GM12878 (cell line): ENCODE data around the gene BANP. TPM values are rescaled to one million over a fixed set of nuclear protein-coding genes. Genes with fewer than 3 reads are reported as not detected.

Experiments
- ATAC-seq: fragments of 200-7000 bp; cut with Tn5 transposase; 3 replicates; pipeline ENCODE4 v1.9.1; 2020; ENCODE audit warnings: mild to moderate bottlenecking, moderate library complexity
- BruUV-seq: library from RNA; stranded (reverse); fragments of 400-500 nt; replicated peaks from 2 replicates; lab custom pipeline; 2021; lab: Mats Ljungman, UMichigan
- CTCF ChIA-PET: fragments of 300-600 bp; sonication (Branson Sonifier 250); formaldehyde crosslinking; extraction: SDS; loops from one replicate; lab custom pipeline; 2021; ENCODE audit warnings: inconsistent platforms; lab: Yijun Ruan, JAX
- POLR2A ChIA-PET: fragments of 350-600 bp; formaldehyde crosslinking; extraction: SDS; loops from one replicate; lab custom pipeline; 2021; ENCODE audit warnings: inconsistent platforms; lab: Charles Lee
- RAD21 ChIA-PET: fragments of 300-600 bp; sonication (Branson Sonifier 250); formaldehyde crosslinking; loops from one replicate; lab custom pipeline; 2023; ENCODE audit warnings: antibody characterized with exemption; ENCODE audit not compliant: unreplicated experiment; lab: Charles Lee
- SMC1A ChIA-PET: fragments of 300-600 bp; sonication (Branson Sonifier 250); formaldehyde crosslinking; loops from one replicate; lab custom pipeline; 2023; ENCODE audit not compliant: unreplicated experiment, uncharacterized antibody; lab: Charles Lee
- DNase-seq: peaks from one replicate; pipeline ENCODE4 v3.0.0-alpha.2; 2011; ENCODE audit warnings: low read depth, low spot score
- FAIRE-seq: peaks from 3 replicates; lab custom pipeline; 2011; peaks lifted over from hg19 to GRCh38; lab: Jason Lieb, UNC
- H2AFZ ChIP-seq: 2 replicates; pipeline ENCODE4 v1.6.0; 2011; ENCODE audit warnings: low read depth, low read length, control low read depth; ENCODE audit not compliant: control insufficient read depth
- H3K27ac ChIP-seq: 2 replicates; pipeline ENCODE4 v1.5.1; 2011; ENCODE audit warnings: control low read depth; ENCODE audit not compliant: control insufficient read depth, insufficient read depth
- H3K27me3 ChIP-seq, 2 experiments: replicated peaks in 1 of 2; 2 replicates each; pipeline versions ENCODE4 v1.6.0 to v1.6.1; 2011; ENCODE audit warnings: low read length in 1 of 2; ENCODE audit not compliant: control insufficient read depth in 2 of 2, insufficient read depth in 2 of 2
- H3K36me3 ChIP-seq, 2 experiments: 2 replicates each; pipeline ENCODE4 v1.5.1; 2011; ENCODE audit warnings: low read length in 1 of 2; ENCODE audit not compliant: control insufficient read depth in 2 of 2, insufficient read depth in 2 of 2
- H3K4me1 ChIP-seq: 2 replicates; pipeline ENCODE4 v1.6.1; 2011; ENCODE audit warnings: mild to moderate bottlenecking, low read length, moderate library complexity, mixed read lengths; ENCODE audit not compliant: control insufficient read depth, insufficient read depth
- H3K4me2 ChIP-seq: 2 replicates; pipeline ENCODE4 v1.6.0; 2011; ENCODE audit warnings: control low read depth; ENCODE audit not compliant: control insufficient read depth, insufficient read depth
- H3K4me3 ChIP-seq: fragments of 200-600 bp; sonication (generic); 2 replicates; pipeline ENCODE4 v1.5.1; 2016
- H3K79me2 ChIP-seq: 2 replicates; pipeline ENCODE4 v1.6.0; 2011; ENCODE audit warnings: low read length; ENCODE audit not compliant: control insufficient read depth, insufficient read depth
- H3K9ac ChIP-seq: 2 replicates; pipeline ENCODE4 v1.8.0; 2011; ENCODE audit warnings: low read length, control low read depth, mixed read lengths; ENCODE audit not compliant: control insufficient read depth, insufficient read depth
- H3K9me3 ChIP-seq: replicated peaks from 3 replicates; pipeline ENCODE4 v1.5.1; 2011; ENCODE audit warnings: mild to moderate bottlenecking, low read length; ENCODE audit not compliant: control insufficient read depth, insufficient read depth
- H4K20me1 ChIP-seq: 2 replicates; pipeline ENCODE4 v1.6.0; 2011; ENCODE audit not compliant: control insufficient read depth, insufficient read depth
- CREB1 ChIP-seq: IDR thresholded peaks from 2 replicates; pipeline ENCODE4 v1.6.1; 2012; ENCODE audit warnings: low read depth, mild to moderate bottlenecking, inconsistent platforms
- EP300 ChIP-seq, 2 experiments: fragments of 150-350 bp in 1 of 2; IDR thresholded peaks; 2 replicates each; pipeline ENCODE4 v1.6.1; 2011 to 2012; ENCODE audit warnings: low read depth in 2 of 2, low read length in 2 of 2, borderline replicate concordance in 1 of 2, improper control_type of control experiment in 1 of 2, inconsistent platforms in 1 of 2; ENCODE audit not compliant: control insufficient read depth in 1 of 2
- FOXK2 ChIP-seq: fragments of 450-650 bp; IDR thresholded peaks from 2 replicates; pipeline ENCODE4 v1.6.1; 2017; ENCODE audit warnings: mild to moderate bottlenecking, moderate library complexity
- IRF4 ChIP-seq: IDR thresholded peaks from 2 replicates; pipeline ENCODE4 v1.6.1; 2011; ENCODE audit warnings: low read depth, low read length
- MEF2B ChIP-seq: fragments of 450-650 bp; IDR thresholded peaks from 2 replicates; pipeline ENCODE4 v1.6.1; 2018; ENCODE audit warnings: mild to moderate bottlenecking, moderate library complexity; ENCODE audit not compliant: partially characterized antibody, poor library complexity, severe bottlenecking
- MTA2 ChIP-seq: fragments of 450-650 bp; IDR thresholded peaks from 2 replicates; pipeline ENCODE4 v1.6.1; 2016; ENCODE audit warnings: low read depth, mild to moderate bottlenecking, moderate library complexity
- NFIC ChIP-seq: IDR thresholded peaks from 2 replicates; pipeline ENCODE4 v1.6.1; 2012; ENCODE audit warnings: low read depth, mild to moderate bottlenecking, inconsistent platforms, low read length, moderate library complexity
- NR2C1 ChIP-seq: fragments of 450-650 bp; IDR thresholded peaks from 2 replicates; pipeline ENCODE4 v1.6.1; 2017; ENCODE audit warnings: antibody characterized with exemption, mild to moderate bottlenecking, moderate library complexity
- NRF1 ChIP-seq: conservative IDR thresholded peaks from 2 replicates; pipeline ENCODE4 v1.6.1; 2011; ENCODE audit warnings: mild to moderate bottlenecking, low read depth, low read length, improper control_type of control experiment
- RAD51 ChIP-seq: fragments of 450-650 bp; IDR thresholded peaks from 2 replicates; pipeline ENCODE4 v1.6.1; 2016; ENCODE audit warnings: moderate library complexity, mild to moderate bottlenecking, inconsistent platforms
- RBBP5 ChIP-seq: fragments of 200-600 bp; sonication (generic); conservative IDR thresholded peaks from 2 replicates; pipeline ENCODE4 v1.6.1; 2016
- SRF ChIP-seq, 2 experiments: IDR thresholded peaks; 2 replicates each; pipeline ENCODE4 v1.6.1; 2011; ENCODE audit warnings: low read depth in 2 of 2, low read length in 2 of 2, mild to moderate bottlenecking in 1 of 2, moderate library complexity in 1 of 2
- TAF1 ChIP-seq: IDR thresholded peaks from 2 replicates; pipeline ENCODE4 v1.6.1; 2011; ENCODE audit warnings: mild to moderate bottlenecking, low read depth, low read length, borderline replicate concordance
- ZSCAN29 ChIP-seq: fragments of 450-650 bp; IDR thresholded peaks from 2 replicates; pipeline ENCODE4 v1.6.1; 2017; ENCODE audit warnings: mild to moderate bottlenecking, moderate library complexity
- WGBS: methylation state at CpG from one replicate; pipeline ENCODE4 v1.1.6; 2016; ENCODE audit warnings: low lambda C conversion rate; ENCODE audit not compliant: insufficient replicate concordance, insufficient coverage; ENCODE audit errors: missing lambda C conversion rate; 5-methylcytosine and 5-hydroxymethylcytosine counted together
- in situ Hi-C: fragments of 300-500 bp; cut with MboI; formaldehyde crosslinking; loops from 9 replicates; pipeline ENCODE4 v1.14.3; 2018; ENCODE audit warnings: mixed read lengths
- intact Hi-C: fragments of 100-400 bp; cut with micrococcal nuclease; formaldehyde crosslinking; loops from one replicate; pipeline ENCODE4 v1.14.2; 2022; ENCODE audit not compliant: unreplicated experiment
- polyA plus RNA-seq, 11 experiments: library from polyadenylated mRNA; depleted of rRNA in 4 of 11; unstranded in 6 of 11; stranded (reverse) in 5 of 11; fragments of >200 nt; fragmentation: Nextera tagmentation in 4 of 11; fragmentation: Illumina TruSeq in 1 of 11; extraction: Ambion mirVana in 4 of 11; extraction: Trizol in 1 of 11; gene quantifications; 1 replicate in 1 of 11; 2 replicates in 10 of 11; pipeline versions ENCODE4 v1.2.1 to v1.2.3, GENCODE V29; 2011 to 2016; ENCODE audit warnings: inconsistent platforms in 2 of 11, missing spikeins in 2 of 11, low read depth in 1 of 11
- total RNA-seq, 4 experiments: library from RNA; depleted of rRNA in 3 of 4; stranded (reverse); fragments of >200 nt in 3 of 4; fragmentation: Illumina TruSeq in 1 of 4; extraction: Trizol in 1 of 4; gene quantifications; 2 replicates each; pipeline versions ENCODE4 v1.2.1 to v1.2.3, GENCODE V29; 2013 to 2021
- TF ChIP-seq, protein P1 (sequence below): fragments of 450-650 bp; IDR thresholded peaks from 2 replicates; pipeline ENCODE4 v1.6.1; 2017; ENCODE audit warnings: antibody characterized with exemption, mild to moderate bottlenecking, moderate library complexity
- TF ChIP-seq, protein P2 (sequence below): fragments of 450-650 bp; IDR thresholded peaks from 2 replicates; pipeline ENCODE4 v1.6.1; 2017; ENCODE audit warnings: borderline replicate concordance

The BANP gene
- total and polyA plus RNA-seq, 10 of the 15 experiments (the other 5 are each of a cell fraction or from before 2014, with no cell fraction given) = 3.9 to 21.9 (median 12.2) TPM

DNA sequence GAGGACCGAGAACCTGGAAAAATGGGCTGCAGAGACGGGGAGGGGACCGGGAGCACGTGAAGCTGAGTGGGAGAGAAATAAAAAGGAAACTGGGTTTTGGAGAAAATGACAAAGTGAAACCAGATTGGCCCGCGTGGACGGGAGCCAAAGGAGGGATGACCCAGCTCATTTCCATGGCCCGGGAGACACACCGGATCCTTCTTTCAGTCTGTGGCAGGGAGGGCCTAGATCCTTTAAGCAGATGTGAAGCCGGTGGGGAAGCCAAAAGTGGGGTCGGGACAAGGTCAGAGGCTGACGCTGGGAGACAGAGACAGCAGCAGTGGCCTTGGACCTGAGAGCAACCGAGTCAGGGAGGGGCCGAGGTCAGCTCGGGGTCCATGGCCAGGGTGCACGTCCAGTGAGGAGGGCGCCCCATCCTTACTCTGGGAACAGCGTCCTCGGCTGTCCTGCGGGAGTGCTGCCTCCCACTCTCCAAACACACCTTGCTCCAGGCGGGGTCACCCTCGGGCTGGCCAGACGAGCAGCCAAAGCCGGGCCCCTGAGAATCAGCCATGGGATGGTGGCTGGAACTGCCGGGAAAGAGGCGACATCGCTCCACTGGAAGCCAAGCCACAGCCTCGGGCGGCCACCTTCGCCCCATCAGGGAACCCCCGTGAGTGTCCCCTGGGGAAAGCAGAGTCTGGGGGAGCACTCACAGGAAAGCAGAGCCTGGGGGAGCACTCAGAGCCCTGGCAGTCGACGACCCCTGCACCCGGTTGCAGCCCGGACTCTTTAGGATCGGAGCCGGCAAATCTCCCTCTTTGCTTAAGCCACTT is 32.2 kb upstream of the BANP start:
- no peak for TF ChIP-seq FOXK2
- no peak for TF ChIP-seq NR2C1
- TF ChIP-seq ZSCAN29 = no peak
- no peak for TF ChIP-seq CREB1
- TF ChIP-seq MEF2B = no peak
- TF ChIP-seq SRF (IDR thresholded peaks at IDR 0.05; ENCODE audit: low read depth in 2 of 2, low read length in 2 of 2) = no peak
- TF ChIP-seq, protein P1, sequence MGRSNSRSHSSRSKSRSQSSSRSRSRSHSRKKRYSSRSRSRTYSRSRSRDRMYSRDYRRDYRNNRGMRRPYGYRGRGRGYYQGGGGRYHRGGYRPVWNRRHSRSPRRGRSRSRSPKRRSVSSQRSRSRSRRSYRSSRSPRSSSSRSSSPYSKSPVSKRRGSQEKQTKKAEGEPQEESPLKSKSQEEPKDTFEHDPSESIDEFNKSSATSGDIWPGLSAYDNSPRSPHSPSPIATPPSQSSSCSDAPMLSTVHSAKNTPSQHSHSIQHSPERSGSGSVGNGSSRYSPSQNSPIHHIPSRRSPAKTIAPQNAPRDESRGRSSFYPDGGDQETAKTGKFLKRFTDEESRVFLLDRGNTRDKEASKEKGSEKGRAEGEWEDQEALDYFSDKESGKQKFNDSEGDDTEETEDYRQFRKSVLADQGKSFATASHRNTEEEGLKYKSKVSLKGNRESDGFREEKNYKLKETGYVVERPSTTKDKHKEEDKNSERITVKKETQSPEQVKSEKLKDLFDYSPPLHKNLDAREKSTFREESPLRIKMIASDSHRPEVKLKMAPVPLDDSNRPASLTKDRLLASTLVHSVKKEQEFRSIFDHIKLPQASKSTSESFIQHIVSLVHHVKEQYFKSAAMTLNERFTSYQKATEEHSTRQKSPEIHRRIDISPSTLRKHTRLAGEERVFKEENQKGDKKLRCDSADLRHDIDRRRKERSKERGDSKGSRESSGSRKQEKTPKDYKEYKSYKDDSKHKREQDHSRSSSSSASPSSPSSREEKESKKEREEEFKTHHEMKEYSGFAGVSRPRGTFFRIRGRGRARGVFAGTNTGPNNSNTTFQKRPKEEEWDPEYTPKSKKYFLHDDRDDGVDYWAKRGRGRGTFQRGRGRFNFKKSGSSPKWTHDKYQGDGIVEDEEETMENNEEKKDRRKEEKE = no peak
- no peak for TF ChIP-seq TAF1
- TF ChIP-seq RAD51 = no peak
- TF ChIP-seq MTA2 = no peak
- TF ChIP-seq, protein P2, sequence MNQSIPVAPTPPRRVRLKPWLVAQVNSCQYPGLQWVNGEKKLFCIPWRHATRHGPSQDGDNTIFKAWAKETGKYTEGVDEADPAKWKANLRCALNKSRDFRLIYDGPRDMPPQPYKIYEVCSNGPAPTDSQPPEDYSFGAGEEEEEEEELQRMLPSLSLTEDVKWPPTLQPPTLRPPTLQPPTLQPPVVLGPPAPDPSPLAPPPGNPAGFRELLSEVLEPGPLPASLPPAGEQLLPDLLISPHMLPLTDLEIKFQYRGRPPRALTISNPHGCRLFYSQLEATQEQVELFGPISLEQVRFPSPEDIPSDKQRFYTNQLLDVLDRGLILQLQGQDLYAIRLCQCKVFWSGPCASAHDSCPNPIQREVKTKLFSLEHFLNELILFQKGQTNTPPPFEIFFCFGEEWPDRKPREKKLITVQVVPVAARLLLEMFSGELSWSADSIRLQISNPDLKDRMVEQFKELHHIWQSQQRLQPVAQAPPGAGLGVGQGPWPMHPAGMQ = no peak
- TF ChIP-seq NRF1 = no peak
- no peak for TF ChIP-seq RBBP5
- TF ChIP-seq NFIC = no peak
- TF ChIP-seq IRF4 = no peak
- no peak for TF ChIP-seq EP300 (IDR thresholded peaks at IDR 0.05; ENCODE audit: borderline replicate concordance in 1 of 2, control insufficient read depth in 1 of 2, low read depth in 2 of 2, low read length in 2 of 2)
- CTCF ChIA-PET = no interaction called here
- no peaks in the 10 kb centered on the region for H3K27me3 ChIP-seq
- in situ Hi-C loops = no loop called here
- SMC1A ChIA-PET = no interaction called here
- BruUV-seq = no TSS peak
- no peak overlapping the region for H2AFZ ChIP-seq
- 46% methylated on average over 32 of the region's 37 CpGs for WGBS
- H3K4me1 ChIP-seq = peaks cover 12% of the 10 kb centered on the region
- no peak overlapping the region for H3K4me3 ChIP-seq
- RAD21 ChIA-PET = no interaction called here
- no peaks in the 10 kb centered on the region for H4K20me1 ChIP-seq
- DNase-seq = no peak
- intact Hi-C loops = no loop called here
- no peak overlapping the region for H3K9ac ChIP-seq
- H3K9me3 ChIP-seq = no peaks in the 10 kb centered on the region
- H3K79me2 ChIP-seq = no peaks in the 10 kb centered on the region
- H3K4me2 ChIP-seq = no peak overlapping the region
- no peaks in the 10 kb centered on the region for H3K36me3 ChIP-seq
- H3K27ac ChIP-seq = no peak overlapping the region
- POLR2A ChIA-PET = no interaction called here
- ATAC-seq = no peak
- no peak for FAIRE-seq
